ENCODE measurements around the gene RSL1D1.
"Not testable (repeated sequence)": the region's sequence is repeated elsewhere in the genome, so short reads cannot be mapped to it uniquely, and the experiment has no call there.

The RSL1D1 gene

DNA sequence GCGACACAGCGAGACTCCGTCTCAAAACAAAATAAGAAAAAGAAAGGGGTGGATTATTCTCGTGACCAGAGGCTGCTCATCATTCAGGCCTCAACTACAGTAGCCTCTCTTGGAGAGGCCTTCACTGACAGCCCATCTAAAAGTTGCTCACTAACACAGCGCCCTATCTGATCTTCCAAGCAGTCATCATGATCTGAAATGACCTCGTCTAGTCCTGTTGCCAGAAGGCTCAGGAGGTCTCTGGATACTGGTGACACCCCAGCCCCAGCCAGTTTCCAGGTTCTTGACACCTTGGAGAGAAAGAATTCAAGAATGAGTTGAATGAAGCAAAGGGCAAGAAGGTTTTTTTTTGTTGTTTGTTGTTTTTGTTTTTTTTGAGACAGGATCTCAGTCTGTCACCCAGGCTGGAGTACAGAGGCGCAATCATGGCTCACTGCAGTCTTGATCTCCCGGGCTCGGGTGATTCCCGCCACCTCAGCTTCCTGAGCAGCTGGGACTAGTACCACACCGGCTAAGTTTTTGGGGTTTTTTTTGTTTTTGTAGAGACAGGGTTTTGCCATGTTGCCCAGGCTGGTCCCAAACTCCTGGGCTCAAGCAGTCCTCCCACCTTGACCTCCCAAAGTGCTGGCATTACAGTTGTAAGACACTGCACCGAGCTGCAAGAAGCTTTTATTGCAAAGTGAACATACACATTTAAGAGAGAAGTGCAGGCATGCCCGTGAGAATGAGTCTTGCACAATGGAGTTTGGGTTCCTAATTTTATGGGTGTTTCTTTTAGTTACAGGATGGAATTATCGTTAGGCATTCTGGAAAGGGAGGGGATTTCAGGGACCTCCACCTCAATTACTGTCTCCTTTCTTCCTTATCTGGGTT is 51.6 kb downstream of the RSL1D1 start:
- DNase-seq (ENCODE audit: low read depth in 1 of 2, low spot score in 1 of 2): no peak

- DNase-seq (ENCODE audit: low read depth in 1 of 2, low spot score in 1 of 2): no peak
Measured at GRCh38 chr16:11799017-11799381, 52.3 kb downstream of the RSL1D1 start.

GRCh38 chr16:11797957-11798299 is 53.4 kb downstream of the RSL1D1 start:
- no peak for DNase-seq (ENCODE audit: low read depth in 1 of 2, low spot score in 1 of 2)

DNA sequence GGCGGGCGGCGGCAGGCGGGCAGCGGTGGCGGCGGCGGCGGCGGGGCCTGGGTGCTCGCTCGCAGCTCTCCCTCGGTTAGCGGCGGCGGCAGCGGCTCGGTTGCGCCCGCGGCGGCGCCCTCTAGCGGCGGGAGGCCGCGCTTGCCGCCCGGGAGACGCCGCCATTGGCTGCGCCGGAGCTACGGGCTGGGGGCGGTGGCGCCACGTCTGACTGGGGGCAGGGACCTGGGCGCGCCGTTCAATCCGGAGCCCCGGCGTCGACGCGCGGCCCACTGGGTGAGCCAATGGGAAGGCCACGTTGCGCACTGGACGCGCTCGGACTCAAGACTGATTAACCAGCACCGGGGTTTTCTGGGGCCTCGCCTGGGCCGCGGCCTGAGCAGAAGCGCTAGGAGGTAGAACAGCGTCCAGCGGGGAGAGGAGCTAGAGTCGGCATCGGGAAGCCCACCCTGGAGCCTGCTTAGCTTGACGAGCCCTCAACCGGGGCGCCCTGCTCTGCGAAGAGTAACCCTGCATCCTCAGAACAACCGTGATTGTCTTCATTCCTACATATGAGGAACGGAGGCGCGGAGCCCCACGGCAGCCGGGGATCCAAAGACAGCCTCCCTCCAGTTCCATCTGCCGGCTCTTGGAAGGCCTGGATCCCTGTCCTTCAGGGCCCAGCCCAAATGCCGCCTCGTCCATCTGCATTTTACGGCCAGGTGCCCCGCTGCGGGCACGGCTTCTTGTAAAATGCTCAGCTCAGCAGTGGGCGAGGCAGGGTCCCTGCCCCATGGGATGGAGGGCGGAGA is 54.0 kb downstream of the RSL1D1 start, which contains the start of gene ZC3H7A:
ZC3H7A (minus strand) TSS at position 93 of the 791 bp plus-strand sequence. CDS start 14,904 bp downstream, outside the sequence.
- DNase-seq (ENCODE audit: low read depth in 1 of 2, low spot score in 1 of 2): peak; percentile 84 to 88

- no peak for DNase-seq (ENCODE audit: low read depth in 1 of 2, low spot score in 1 of 2)
Measured at GRCh38 chr16:11796227-11797165, 54.8 kb downstream of the RSL1D1 start.

- no peak for DNase-seq (ENCODE audit: low read depth in 1 of 2, low spot score in 1 of 2)
Measured at GRCh38 chr16:11795887-11796226, 55.5 kb downstream of the RSL1D1 start.

GRCh38 chr16:11794996-11795886 is 56.1 kb downstream of the RSL1D1 start:
- DNase-seq (ENCODE audit: low read depth in 1 of 2, low spot score in 1 of 2): no peak

DNA sequence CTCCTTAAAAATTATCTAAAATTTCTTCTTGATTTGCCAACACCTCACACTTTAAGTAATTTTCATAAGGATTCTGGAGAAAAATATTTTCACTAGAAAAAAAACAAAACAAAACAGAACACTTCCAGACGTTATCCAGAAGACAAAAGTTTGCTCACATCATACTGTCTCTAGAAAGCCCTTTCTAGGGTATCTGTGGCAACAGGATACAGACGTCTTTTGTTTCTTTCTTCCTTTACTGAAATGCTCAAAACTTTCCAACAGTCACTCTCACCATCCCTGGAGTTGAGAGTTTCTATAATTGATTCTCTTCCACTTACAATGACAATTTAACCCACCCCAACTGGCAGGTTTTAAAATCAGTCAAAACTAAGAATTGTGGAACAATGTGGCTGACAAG is 56.9 kb downstream of the RSL1D1 start:
- no peak for DNase-seq (ENCODE audit: low read depth in 1 of 2, low spot score in 1 of 2)

DNA sequence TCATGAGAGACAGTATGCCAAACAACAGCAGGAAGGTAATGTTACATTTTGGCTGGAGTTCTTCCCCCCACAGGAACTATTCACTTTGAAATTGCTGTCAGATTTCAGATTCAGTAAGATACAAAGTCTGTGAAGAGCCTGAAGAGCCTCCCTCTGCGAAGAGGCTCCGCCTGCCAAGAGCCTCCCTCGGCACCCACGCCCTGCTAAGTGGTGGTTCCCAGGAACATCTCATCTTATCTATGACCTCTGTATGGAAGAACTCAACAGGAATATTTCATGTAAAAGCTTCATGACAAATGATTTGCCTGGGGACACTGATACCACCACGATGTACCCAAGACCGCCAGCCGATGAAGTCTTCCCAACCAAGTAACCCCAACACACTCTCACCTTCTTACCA is 57.5 kb downstream of the RSL1D1 start:
- DNase-seq (ENCODE audit: low read depth in 1 of 2, low spot score in 1 of 2): no peak

- DNase-seq (ENCODE audit: low read depth in 1 of 2, low spot score in 1 of 2): no peak
Measured at GRCh38 chr16:11792410-11793241, 58.7 kb downstream of the RSL1D1 start.

GRCh38 chr16:11791144-11791828 is 60.1 kb downstream of the RSL1D1 start:
- no peak for DNase-seq (ENCODE audit: low read depth in 1 of 2, low spot score in 1 of 2)

DNA sequence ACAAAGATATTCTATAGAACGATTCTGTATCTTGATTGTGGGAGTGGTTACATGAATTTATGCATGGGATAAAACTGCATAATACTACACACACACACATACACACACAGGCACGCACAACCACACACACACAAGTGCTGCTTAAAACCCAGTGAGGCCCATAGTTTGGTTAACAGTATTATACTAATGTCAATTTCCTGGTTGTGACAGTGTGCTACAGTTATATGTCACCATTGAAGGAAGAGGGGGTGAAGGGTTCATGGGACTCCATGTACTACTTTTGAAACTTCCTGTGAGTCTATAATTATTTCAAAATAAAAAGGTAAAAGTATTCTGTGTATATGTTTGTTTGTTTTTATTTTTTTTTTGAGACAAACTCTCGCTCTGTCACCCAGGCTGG is 62.4 kb downstream of the RSL1D1 start:
- no peak for DNase-seq (ENCODE audit: low read depth in 1 of 2, low spot score in 1 of 2)

DNA sequence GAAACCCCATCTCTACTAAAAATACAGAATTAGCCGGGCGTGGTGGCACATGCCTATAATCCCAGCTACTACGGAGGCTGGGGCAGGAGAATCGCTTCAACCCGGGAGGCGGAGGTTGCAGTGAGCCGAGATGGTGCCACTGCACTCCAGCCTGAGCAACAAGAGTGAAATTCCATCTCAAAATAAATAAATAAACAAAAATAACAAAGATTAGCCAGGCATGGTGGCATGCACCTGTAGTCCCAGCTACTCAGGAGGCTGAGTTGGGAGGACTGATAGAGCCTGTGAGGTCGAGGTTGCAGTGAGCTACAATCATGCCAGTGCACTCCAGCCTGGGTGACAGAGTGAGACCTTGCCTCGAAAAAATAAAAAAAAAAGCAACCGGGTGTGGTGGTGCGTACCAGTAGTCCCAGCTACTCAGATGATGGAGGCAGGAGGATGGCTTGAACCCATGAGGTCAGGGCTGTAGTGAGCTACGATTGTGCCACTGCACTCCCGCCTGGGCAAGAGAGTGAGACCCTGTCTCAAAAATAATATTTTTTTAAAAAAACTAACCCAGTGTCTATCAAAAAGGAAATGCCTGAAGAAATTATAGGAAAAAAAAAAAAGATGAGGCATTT is 66.3 kb downstream of the RSL1D1 start:
- not testable (repeated sequence) for DNase-seq (ENCODE audit: low read depth in 1 of 2, low spot score in 1 of 2)

GRCh38 chr16:11784381-11784780 is 67.0 kb downstream of the RSL1D1 start:
- DNase-seq (ENCODE audit: low read depth in 1 of 2, low spot score in 1 of 2): not testable (repeated sequence)

GRCh38 chr16:11784038-11784369 is 67.3 kb downstream of the RSL1D1 start:
- no peak for DNase-seq (ENCODE audit: low read depth in 1 of 2, low spot score in 1 of 2)

All from stimulated activated CD4-positive, alpha-beta T cell treated with anti-CD3 and anti-CD28 coated beads, Interleukin-15, amount 100 ng/mL, for 1 hour (primary cell).